ENCODE measurements around the gene FKBP10. TPM values are rescaled to one million over a fixed set of nuclear protein-coding genes. Genes with fewer than 3 reads are reported as not detected.
A peak's percentile ranks its signal among the peaks of the same experiment; 100 is the strongest.

Gene FKBP10
- polyA plus RNA-seq, 2 of the 4 experiments (the other 2 are of a cell fraction): 109 to 119 TPM

- Histone ChIP-seq H3K4me2 (peak overlapping the region; percentile 64), H3K4me1 (peaks cover 42% of the 10 kb centered on the region), H3K27ac (no peak overlapping the region), H3K9me3 (no peaks in the 10 kb centered on the region), H3K4me3 (peak overlapping the region; percentile 13; the same call in 1 of the 3 replicates)
- DNase-seq (ENCODE audit: low read depth in 1 of 2, low spot score in 1 of 2) (no peak), ATAC-seq (no peak), FAIRE-seq (no peak)
- ChIA-PET CTCF (interaction anchor here (0.6 to 96.0 kb wide), 18 partner anchors 1 to 909 kb away, joined by 3 to 3262 read pairs (median 5); partner anchors contain the start of genes ACLY, EIF1, FKBP10 and GAST), POLR2A (interaction anchor here (0.8 to 2.5 kb wide), 17 partner anchors 8 to 173 kb away, joined by 3 to 55 read pairs (median 11); partner anchors contain the start of genes ACLY, EIF1, HAP1 and ODAD4)
- TF ChIP-seq HOXB13 (CRISPR knock-in tag; IDR thresholded peaks at IDR 0.05; ENCODE audit: low read depth): no peak
- TF ChIP-seq, protein P1, sequence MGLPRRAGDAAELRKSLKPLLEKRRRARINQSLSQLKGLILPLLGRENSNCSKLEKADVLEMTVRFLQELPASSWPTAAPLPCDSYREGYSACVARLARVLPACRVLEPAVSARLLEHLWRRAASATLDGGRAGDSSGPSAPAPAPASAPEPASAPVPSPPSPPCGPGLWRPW (IDR thresholded peaks at IDR 0.05): no peak
- TF ChIP-seq, protein P2, sequence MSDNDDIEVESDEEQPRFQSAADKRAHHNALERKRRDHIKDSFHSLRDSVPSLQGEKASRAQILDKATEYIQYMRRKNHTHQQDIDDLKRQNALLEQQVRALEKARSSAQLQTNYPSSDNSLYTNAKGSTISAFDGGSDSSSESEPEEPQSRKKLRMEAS (IDR thresholded peaks at IDR 0.05): 0 out of 2 replicates have a peak, but pooled peaks have one; percentile 5
- 17% methylated on average over 4 of the region's 4 CpGs for WGBS (ENCODE audit: missing lambda C conversion rate)
These were observed 25.8 kb upstream of the FKBP10 start for GRCh38 chr17:41787021-41787418.

DNA sequence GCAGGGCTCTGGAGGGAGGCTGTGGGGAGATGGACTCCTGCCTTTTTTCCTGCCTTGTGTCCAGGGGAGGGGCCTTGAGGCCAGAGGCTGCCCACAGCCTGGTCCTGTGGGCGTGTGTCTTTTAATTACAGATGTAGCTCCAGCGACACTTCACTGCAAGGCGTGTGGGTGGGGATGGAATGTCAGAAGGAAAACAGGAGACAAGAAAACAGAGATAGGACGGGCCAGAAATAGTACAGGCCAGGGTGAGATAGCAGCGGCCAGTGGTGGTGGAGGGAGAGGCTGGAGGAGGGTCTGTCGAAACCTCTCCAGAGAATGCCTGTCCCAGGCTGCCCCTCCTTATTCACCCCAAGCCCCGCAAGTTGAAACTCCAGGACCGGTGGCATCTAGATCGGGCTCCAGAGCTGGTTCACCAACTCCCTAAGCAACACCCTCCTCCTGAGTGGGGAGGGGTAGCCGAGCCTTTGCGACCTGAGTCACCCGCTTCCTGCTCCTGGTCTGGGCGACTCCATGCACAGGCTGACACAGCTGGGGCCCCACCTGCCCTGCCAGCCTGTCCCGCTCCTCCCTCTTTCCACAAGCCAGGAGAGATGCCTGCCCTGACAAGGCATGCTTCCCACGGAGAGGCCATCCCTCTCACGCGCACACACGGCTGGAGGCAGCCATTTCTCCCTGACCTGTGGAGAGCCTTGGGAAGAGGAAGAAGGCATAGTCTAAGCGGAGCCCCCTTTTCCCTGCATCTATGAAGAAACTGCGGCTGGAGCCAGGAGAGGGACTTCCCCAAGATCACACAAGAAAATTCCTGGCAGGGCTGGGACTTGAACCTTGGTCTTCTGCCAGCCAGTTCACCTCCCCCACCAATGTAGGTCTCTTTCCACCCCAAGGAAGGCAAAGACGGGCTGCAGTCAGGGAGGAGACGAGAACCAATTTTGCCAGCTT is 19.7 kb upstream of the FKBP10 start:
- Histone ChIP-seq H3K4me1 (peaks cover 49% of the 10 kb centered on the region), H3K27ac (peak overlapping the region; percentile 86 to 92), H3K9me3 (no peaks in the 10 kb centered on the region), H3K4me3 (peak overlapping the region; percentile 20), H3K4me2 (peak overlapping the region; percentile 73)
- peak; percentile 53; the same call in 1 of the 2 replicates for TF ChIP-seq TFCP2L1 (CRISPR knock-in tag; IDR thresholded peaks at IDR 0.05)
- TF ChIP-seq MAZ (IDR thresholded peaks at IDR 0.05; ENCODE audit: borderline replicate concordance, low read depth, low read length): 0 out of 2 replicates have a peak, but pooled peaks have one; percentile 47
- TF ChIP-seq JUN (IDR thresholded peaks at IDR 0.05): peak; percentile 5 to 48; a peak in 2 of 5 replicates
- no peak for TF ChIP-seq FOSL2 (IDR thresholded peaks at IDR 0.05)
- TF ChIP-seq FOSL2 (CRISPR knock-in tag; IDR thresholded peaks at IDR 0.05): peak; percentile 86
- no peak for TF ChIP-seq BHLHE40 (IDR thresholded peaks at IDR 0.05; ENCODE audit: low read depth, low read length)
- TF ChIP-seq, protein P2 (IDR thresholded peaks at IDR 0.05): peak; percentile 78; the same call in 1 of the 2 replicates
- TF ChIP-seq GATA3 (IDR thresholded peaks at IDR 0.05; ENCODE audit: borderline replicate concordance): peak; percentile 64
- TF ChIP-seq POLR2A (IDR thresholded peaks at IDR 0.05; ENCODE audit: low read length): peak; percentile 33
- no peak for TF ChIP-seq NFE2L2 (conservative IDR thresholded peaks at IDR 0.05; ENCODE audit: low read length)
- TF ChIP-seq CBX2 (IDR thresholded peaks at IDR 0.05; ENCODE audit: borderline replicate concordance, low read depth): no peak
- no peak for TF ChIP-seq NPAS2 (CRISPR knock-in tag; IDR thresholded peaks at IDR 0.05; ENCODE audit: borderline replicate concordance)
- DNase-seq (ENCODE audit: low read depth in 1 of 2, low spot score in 1 of 2) (peak; percentile 68 to 93), FAIRE-seq (no peak), ATAC-seq (peak; percentile 86 to 89)
- CTCF ChIA-PET: interaction anchor here (1.1 to 96.0 kb wide), 3 partner anchors 5 to 167 kb away, joined by 4 to 3262 read pairs (median 3262); partner anchors contain the start of genes FKBP10, GAST, HAP1 and JUP
- POLR2A ChIA-PET: interaction anchor here (0.8 to 3.1 kb wide), 7 partner anchors 9 to 104 kb away, joined by 3 to 18 read pairs (median 5); partner anchors contain the start of gene HAP1
- 2% methylated on average over 22 of the region's 22 CpGs for WGBS (ENCODE audit: missing lambda C conversion rate)

- Histone ChIP-seq H3K4me1 (peaks cover 49% of the 10 kb centered on the region), H3K4me3 (peak overlapping the region; percentile 20), H3K9me3 (no peaks in the 10 kb centered on the region), H3K27ac (peak overlapping the region; percentile 86 to 92), H3K4me2 (peak overlapping the region; percentile 73)
- CTCF ChIA-PET: interaction anchor here (1.1 to 96.0 kb wide), 3 partner anchors 6 to 166 kb away, joined by 4 to 3262 read pairs (median 3262); partner anchors contain the start of genes FKBP10, GAST, HAP1 and JUP
- peak in 1 of 2 experiments; percentile 4; a peak in 3 of 6 replicates for ATAC-seq
- 45% methylated on average over 14 of the region's 14 CpGs for WGBS (ENCODE audit: missing lambda C conversion rate)
- DNase-seq (ENCODE audit: low read depth in 1 of 2, low spot score in 1 of 2): no peak
- TF ChIP-seq HOXB5 (CRISPR knock-in tag; IDR thresholded peaks at IDR 0.05) (peak; percentile 65; the same call in 1 of the 2 replicates), FOSB (CRISPR knock-in tag; IDR thresholded peaks at IDR 0.05) (peak; percentile 61; the same call in 1 of the 2 replicates), JUN (IDR thresholded peaks at IDR 0.05) (peak in 1 of 2 experiments; percentile 46; a peak in 1 of 5 replicates), ZSCAN20 (CRISPR knock-in tag; IDR thresholded peaks at IDR 0.05) (no peak), SMC3 (IDR thresholded peaks at IDR 0.05) (peak; percentile 16; the same call in 1 of the 3 replicates)
- FAIRE-seq: no peak
- POLR2A ChIA-PET: interaction anchor here (0.7 to 3.2 kb wide), 6 partner anchors 8 to 105 kb away, joined by 3 to 18 read pairs (median 8); partner anchors contain the start of genes EIF1 and JUP
These were observed 18.8 kb upstream of the FKBP10 start for GRCh38 chr17:41793784-41794539.

Data from A549 (cell line).